SK-N-SH treated with all-trans-retinoic acid at 6 μM for 48 hours (cell line): Measurements from ENCODE around the gene FREM2.

Source experiments
- ATAC-seq: fragments of 200-7000 bp; cut with Tn5 transposase; 3 replicates; pipeline ENCODE4 v1.9.1; 2020; ENCODE audit warnings: mild to moderate bottlenecking, moderate library complexity
- ARNTL ChIP-seq: fragments of 450-650 bp; formaldehyde crosslinking; IDR thresholded peaks from 2 replicates; pipeline ENCODE4 v1.5.0; 2020; ENCODE audit warnings: low read depth, mild to moderate bottlenecking, moderate library complexity, borderline replicate concordance
- BACH2 ChIP-seq: fragments of 250-450 bp; sonication (Bioruptor Pico); IDR thresholded peaks from 2 replicates; pipeline ENCODE4 v1.9.0; 2021; ENCODE audit warnings: mild to moderate bottlenecking, borderline replicate concordance
- CREB5 ChIP-seq: fragments of 250-450 bp; sonication (Bioruptor Pico); IDR thresholded peaks from 2 replicates; pipeline ENCODE4 v1.5.1; 2020; ENCODE audit warnings: low read depth, mild to moderate bottlenecking, moderate library complexity
- CSDC2 ChIP-seq: fragments of 250-450 bp; sonication (Bioruptor Pico); IDR thresholded peaks from 2 replicates; pipeline ENCODE4 v1.5.0; 2020; ENCODE audit warnings: mild to moderate bottlenecking, moderate library complexity
- CSRNP3 ChIP-seq: fragments of 250-450 bp; sonication (Bioruptor Pico); IDR thresholded peaks from 2 replicates; pipeline ENCODE4 v1.5.1; 2021; ENCODE audit warnings: mild to moderate bottlenecking, moderate library complexity
- ESRRG ChIP-seq: fragments of 250-450 bp; sonication (Bioruptor Pico); IDR thresholded peaks from 2 replicates; pipeline ENCODE4 v1.6.1; 2021; ENCODE audit warnings: mild to moderate bottlenecking
- GLIS3 ChIP-seq: fragments of 250-450 bp; sonication (Bioruptor Pico); IDR thresholded peaks from 2 replicates; pipeline ENCODE4 v1.5.0; 2020; ENCODE audit warnings: mild to moderate bottlenecking, moderate library complexity
- ISL1 ChIP-seq: fragments of 250-450 bp; sonication (Bioruptor Pico); IDR thresholded peaks from 2 replicates; pipeline ENCODE4 v2.1.2; 2022; ENCODE audit warnings: mild to moderate bottlenecking, moderate library complexity
- OSR1 ChIP-seq: fragments of 250-450 bp; sonication (Bioruptor Pico); IDR thresholded peaks from 2 replicates; pipeline ENCODE4 v1.8.0; 2022; ENCODE audit warnings: moderate library complexity, mild to moderate bottlenecking, inconsistent platforms
- PPARA ChIP-seq: fragments of 250-450 bp; sonication (Bioruptor Pico); IDR thresholded peaks from 2 replicates; pipeline ENCODE4 v1.5.0; 2020; ENCODE audit warnings: mild to moderate bottlenecking, borderline replicate concordance
- RARB ChIP-seq: fragments of 250-450 bp; sonication (Bioruptor Pico); IDR thresholded peaks from 2 replicates; pipeline ENCODE4 v1.8.0; 2021; ENCODE audit warnings: mild to moderate bottlenecking, moderate library complexity
- SNAI2 ChIP-seq: fragments of 250-450 bp; sonication (Bioruptor Pico); IDR thresholded peaks from 2 replicates; pipeline ENCODE4 v1.5.0; 2020; ENCODE audit warnings: mild to moderate bottlenecking, moderate library complexity
- TCF4 ChIP-seq: fragments of 250-450 bp; sonication (Bioruptor Pico); IDR thresholded peaks from 2 replicates; pipeline ENCODE4 v1.8.0; 2021; ENCODE audit warnings: mild to moderate bottlenecking, moderate library complexity, borderline replicate concordance
- TOX ChIP-seq: fragments of 250-450 bp; sonication (Bioruptor Pico); IDR thresholded peaks from 2 replicates; pipeline ENCODE4 v1.8.0; 2021; ENCODE audit warnings: mild to moderate bottlenecking, moderate library complexity, borderline replicate concordance
- TSHZ2 ChIP-seq: fragments of 250-450 bp; sonication (Bioruptor Pico); IDR thresholded peaks from 2 replicates; pipeline ENCODE4 v1.5.0; 2020; ENCODE audit warnings: mild to moderate bottlenecking, moderate library complexity
- ZC3H10 ChIP-seq: fragments of 250-450 bp; sonication (Bioruptor Pico); IDR thresholded peaks from 2 replicates; pipeline ENCODE4 v1.5.1; 2021; ENCODE audit warnings: mild to moderate bottlenecking, moderate library complexity
- ZFP3 ChIP-seq: fragments of 250-450 bp; sonication (Bioruptor Pico); IDR thresholded peaks from 2 replicates; pipeline ENCODE4 v1.5.0; 2020; ENCODE audit warnings: mild to moderate bottlenecking, moderate library complexity
- ZFP30 ChIP-seq: fragments of 450-650 bp; formaldehyde crosslinking; IDR thresholded peaks from 2 replicates; pipeline ENCODE4 v1.5.0; 2022; ENCODE audit warnings: mild to moderate bottlenecking, moderate library complexity
- ZNF70 ChIP-seq: fragments of 450-650 bp; formaldehyde crosslinking; IDR thresholded peaks from 2 replicates; pipeline ENCODE4 v1.5.0; 2020; ENCODE audit warnings: mild to moderate bottlenecking, moderate library complexity
- ZNF8 ChIP-seq: fragments of 450-650 bp; formaldehyde crosslinking; IDR thresholded peaks from 2 replicates; pipeline ENCODE4 v1.5.0; 2020; ENCODE audit warnings: mild to moderate bottlenecking, moderate library complexity

The FREM2 gene

GRCh38 chr13:38687246-38688229, 661 bp downstream of the FREM2 start (continued):
- TF ChIP-seq CREB5 (CRISPR knock-in tag) = no peak
- TF ChIP-seq ISL1 (CRISPR knock-in tag) = no peak
- no peak for TF ChIP-seq ZFP3 (CRISPR knock-in tag)
- no peak for TF ChIP-seq TOX (CRISPR knock-in tag)
- TF ChIP-seq TCF4 (CRISPR knock-in tag) = no peak
- no peak for TF ChIP-seq CSRNP3 (CRISPR knock-in tag)
- TF ChIP-seq ZNF8 (CRISPR knock-in tag) = no peak
- no peak for TF ChIP-seq RARB (CRISPR knock-in tag)
- TF ChIP-seq ESRRG (CRISPR knock-in tag) = no peak

- no peak for TF ChIP-seq CSRNP3 (CRISPR knock-in tag)
- no peak for TF ChIP-seq ESRRG (CRISPR knock-in tag)
- no peak for TF ChIP-seq PPARA
- no peak for TF ChIP-seq ZNF8 (CRISPR knock-in tag)
- no peak for TF ChIP-seq ZNF70 (CRISPR knock-in tag)
- TF ChIP-seq GLIS3 = no peak
- no peak for TF ChIP-seq TOX (CRISPR knock-in tag)
- no peak for TF ChIP-seq RARB (CRISPR knock-in tag)
- no peak for TF ChIP-seq TCF4 (CRISPR knock-in tag)
- no peak for TF ChIP-seq ZC3H10 (CRISPR knock-in tag)
- TF ChIP-seq SNAI2 (CRISPR knock-in tag) = no peak
- TF ChIP-seq OSR1 (CRISPR knock-in tag) = no peak
- no peak for TF ChIP-seq ZFP3 (CRISPR knock-in tag)
- TF ChIP-seq BACH2 = no peak
- no peak for TF ChIP-seq TSHZ2
- no peak for TF ChIP-seq ARNTL
- ATAC-seq = no peak
Measured at GRCh38 chr13:38688674-38689073, 1.8 kb downstream of the FREM2 start.

GRCh38 chr13:38690231-38690630, 3.4 kb downstream of the FREM2 start:
- TF ChIP-seq TCF4 (CRISPR knock-in tag) (no peak), PPARA (no peak), CSDC2 (CRISPR knock-in tag) (no peak), ZFP3 (CRISPR knock-in tag) (no peak), ZFP30 (no peak), TOX (CRISPR knock-in tag) (no peak), ZNF8 (CRISPR knock-in tag) (no peak)
- no peak for ATAC-seq

GRCh38 chr13:38693168-38693567, 6.3 kb downstream of the FREM2 start:
- no peak for ATAC-seq
- TF ChIP-seq TCF4 (CRISPR knock-in tag) (no peak), BACH2 (no peak), ISL1 (CRISPR knock-in tag) (no peak), ZC3H10 (CRISPR knock-in tag) (no peak), TSHZ2 (no peak), ZFP3 (CRISPR knock-in tag) (no peak), ZNF70 (CRISPR knock-in tag) (no peak), CSDC2 (CRISPR knock-in tag) (no peak), PPARA (no peak), CREB5 (CRISPR knock-in tag) (no peak), TOX (CRISPR knock-in tag) (no peak), ESRRG (CRISPR knock-in tag) (no peak)
